HG03097 (cell line): ENCODE measurements around the gene KLF16.
A peak's percentile ranks its signal among the peaks of the same experiment; 100 is the strongest.

ENCODE experiments used
- ATAC-seq: cut with Tn5 transposase; IDR thresholded peaks from one replicate; pipeline ENCODE4 v1.9.1; 2021; ENCODE audit not compliant: unreplicated experiment, low FRiP score

Gene KLF16

DNA sequence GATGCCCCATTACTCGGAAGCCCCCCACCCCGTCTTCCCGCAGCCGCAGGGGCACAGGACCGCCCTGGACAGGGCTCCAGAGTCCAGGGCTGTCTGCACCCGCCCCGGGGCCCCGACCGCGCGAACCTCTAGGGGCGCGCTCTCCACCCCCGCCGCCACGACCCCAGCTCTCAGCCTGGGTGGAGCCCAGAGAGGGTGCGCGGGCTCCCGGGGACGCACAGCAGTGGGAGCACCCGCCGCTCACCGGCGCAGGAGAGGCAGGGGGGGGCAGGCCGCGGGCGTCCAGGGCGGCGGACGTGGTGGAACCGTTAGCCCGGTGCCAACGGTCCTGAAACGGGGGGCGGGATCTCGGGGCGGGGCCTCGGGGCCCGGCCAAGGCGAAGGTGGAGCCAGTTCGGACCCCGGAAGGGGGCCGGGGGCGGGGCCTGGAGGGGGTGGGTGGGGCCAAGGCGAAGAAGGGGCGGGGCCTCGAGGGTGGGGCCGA, 51.4 kb downstream of the KLF16 start, which contains the start of gene ATP8B3:
TSS of gene ATP8B3 (minus strand) at position 335 of the 484 bp plus-strand sequence. CDS start 540 bp downstream, outside the sequence.
- peak; percentile 2 for ATAC-seq

DNA sequence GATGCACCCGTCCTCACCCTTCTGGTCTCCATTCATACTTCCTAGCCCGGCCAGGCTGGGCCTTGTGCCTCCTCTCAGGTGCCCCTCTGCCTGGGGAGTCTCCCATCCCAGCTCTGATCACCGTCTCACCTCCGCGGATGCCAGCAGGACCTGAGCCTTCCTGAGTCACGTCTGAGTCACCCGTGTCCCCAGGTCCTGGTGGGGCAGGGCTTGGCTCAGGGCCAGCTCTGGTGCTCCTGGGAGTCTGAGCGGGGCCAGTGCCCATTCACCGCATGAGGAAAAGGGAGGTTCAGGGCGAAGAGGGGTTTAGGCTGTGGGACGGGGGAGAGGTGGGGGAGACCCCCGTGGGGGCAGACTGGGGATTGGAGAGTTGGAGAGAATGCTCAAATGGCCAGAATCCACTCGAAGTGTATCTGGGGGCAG, 51.9 kb downstream of the KLF16 start:
- ATAC-seq = no peak

GRCh38 chr19:1810439-1811160, 52.8 kb downstream of the KLF16 start:
- ATAC-seq = no peak

DNA sequence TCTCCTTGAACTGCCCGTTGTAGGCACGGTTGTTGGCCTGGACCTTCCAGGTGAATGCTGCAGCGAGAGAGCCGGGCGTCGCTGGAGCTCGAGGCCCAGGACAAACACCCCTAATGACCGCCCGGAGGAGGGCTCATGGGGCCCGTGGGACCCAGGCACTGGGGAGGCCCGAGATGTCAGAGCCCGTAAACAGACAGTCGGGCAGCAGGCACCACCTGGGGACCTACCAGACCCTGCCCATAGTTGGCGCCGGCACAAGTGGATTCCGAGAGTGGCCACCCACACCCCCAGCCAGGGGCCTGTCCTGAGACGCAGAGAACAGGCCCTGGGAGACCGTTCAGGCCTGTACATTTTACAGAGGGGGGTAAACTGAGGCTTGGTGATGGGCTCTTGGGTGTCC, 53.7 kb downstream of the KLF16 start:
- ATAC-seq = no peak

DNA sequence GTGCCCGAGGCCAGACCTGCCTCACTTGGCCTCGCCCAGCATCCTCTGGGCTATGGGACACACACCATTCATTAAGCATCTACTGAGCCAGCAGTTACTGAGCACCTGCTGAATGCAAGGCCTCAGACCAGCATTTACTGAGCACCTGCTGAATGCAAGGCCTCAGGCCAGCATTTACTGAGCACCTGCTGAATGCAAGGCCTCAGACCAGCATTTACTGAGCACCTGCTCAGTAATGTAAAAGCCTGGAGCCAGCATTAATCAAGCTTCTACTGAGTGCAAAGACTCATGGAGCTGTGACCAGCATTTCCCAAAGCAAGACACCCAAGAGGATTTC, 55.0 kb downstream of the KLF16 start:
- no peak for ATAC-seq

GRCh38 chr19:1807695-1808394, 55.5 kb downstream of the KLF16 start:
- no peak for ATAC-seq

- ATAC-seq = no peak
These were observed 56.2 kb downstream of the KLF16 start for GRCh38 chr19:1807030-1807694.

- no peak for ATAC-seq
These were observed 57.0 kb downstream of the KLF16 start for GRCh38 chr19:1806184-1807029.

DNA sequence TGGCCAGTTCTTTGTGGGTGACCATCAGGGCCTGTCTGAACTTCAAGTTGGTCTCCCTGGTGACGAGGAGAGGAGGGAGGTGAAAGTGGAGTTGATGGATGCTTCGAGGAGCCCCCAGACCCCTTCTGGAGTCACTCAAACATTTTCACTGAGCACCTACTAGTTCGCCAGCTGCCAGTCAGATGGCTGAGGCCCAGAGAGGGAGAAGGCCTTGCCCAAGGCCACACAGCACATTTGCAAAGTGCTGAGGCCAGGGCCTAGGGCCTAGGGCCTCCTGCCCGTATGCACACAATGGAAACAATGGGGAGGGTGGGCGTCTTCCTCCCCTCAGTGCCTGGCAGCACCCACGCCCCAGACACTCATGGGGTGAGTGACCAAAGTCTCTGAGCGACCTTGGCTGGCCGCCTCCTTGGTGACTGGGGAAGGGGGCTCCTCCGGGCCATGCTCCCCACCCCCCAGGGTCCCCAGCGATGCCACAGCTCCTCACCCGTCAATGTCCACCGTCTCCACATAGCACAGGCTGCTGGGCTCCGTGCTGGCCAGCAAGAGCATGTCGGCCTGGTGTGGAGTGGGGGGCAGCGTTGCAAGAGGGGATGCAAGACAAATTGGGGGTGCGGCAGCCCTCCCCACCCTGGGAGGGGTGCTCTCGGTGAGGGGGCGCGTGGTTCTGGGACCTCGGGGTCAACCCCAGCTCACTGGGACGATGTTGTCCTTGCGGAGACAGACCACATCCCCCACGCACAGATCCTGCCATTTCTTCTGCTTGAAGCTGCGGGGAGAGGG, 57.8 kb downstream of the KLF16 start:
- no peak for ATAC-seq

- ATAC-seq = no peak
These were observed 58.5 kb downstream of the KLF16 start for GRCh38 chr19:1804858-1805257.
